Activated CD4-positive, CD25-positive, alpha-beta regulatory T cell treated with anti-CD3 and anti-CD28 coated beads, Interleukin-2, amount 50 U/mL, for 24 hours (primary cell): ENCODE results near the gene CD38.
"Not testable (repeated sequence)": the region's sequence is repeated elsewhere in the genome, so short reads cannot be mapped to it uniquely, and the experiment has no call there.

ENCODE experiments used
- ATAC-seq, 2 donors: fragments of 150-1000 bp; cut with Tn5 transposase; one replicate each; pipeline ENCODE4 v1.10.0; 2021; ENCODE audit warnings: mild to moderate bottlenecking in 1 of 2, moderate library complexity in 1 of 2

CD38 gene

DNA sequence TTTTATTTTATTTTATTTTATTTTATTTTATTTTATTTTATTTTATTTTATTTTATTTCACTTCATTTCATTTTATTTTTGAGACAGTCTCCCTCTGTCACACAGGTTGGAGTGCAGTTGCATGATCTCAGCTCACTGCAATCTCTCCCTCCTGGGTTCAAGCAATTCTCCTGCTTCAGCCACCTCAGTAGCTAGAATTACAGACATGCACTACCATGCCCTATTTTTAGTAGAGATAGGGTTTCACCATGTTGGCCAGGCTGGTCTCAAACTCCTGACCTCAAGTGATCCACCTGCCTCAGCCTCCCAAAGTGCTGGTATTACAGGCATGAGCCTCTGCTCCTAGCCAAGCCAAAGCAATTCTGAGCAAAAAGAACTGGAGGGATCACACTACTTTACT lies 24.4 kb downstream of the CD38 start:
- not testable (repeated sequence) for ATAC-seq

DNA sequence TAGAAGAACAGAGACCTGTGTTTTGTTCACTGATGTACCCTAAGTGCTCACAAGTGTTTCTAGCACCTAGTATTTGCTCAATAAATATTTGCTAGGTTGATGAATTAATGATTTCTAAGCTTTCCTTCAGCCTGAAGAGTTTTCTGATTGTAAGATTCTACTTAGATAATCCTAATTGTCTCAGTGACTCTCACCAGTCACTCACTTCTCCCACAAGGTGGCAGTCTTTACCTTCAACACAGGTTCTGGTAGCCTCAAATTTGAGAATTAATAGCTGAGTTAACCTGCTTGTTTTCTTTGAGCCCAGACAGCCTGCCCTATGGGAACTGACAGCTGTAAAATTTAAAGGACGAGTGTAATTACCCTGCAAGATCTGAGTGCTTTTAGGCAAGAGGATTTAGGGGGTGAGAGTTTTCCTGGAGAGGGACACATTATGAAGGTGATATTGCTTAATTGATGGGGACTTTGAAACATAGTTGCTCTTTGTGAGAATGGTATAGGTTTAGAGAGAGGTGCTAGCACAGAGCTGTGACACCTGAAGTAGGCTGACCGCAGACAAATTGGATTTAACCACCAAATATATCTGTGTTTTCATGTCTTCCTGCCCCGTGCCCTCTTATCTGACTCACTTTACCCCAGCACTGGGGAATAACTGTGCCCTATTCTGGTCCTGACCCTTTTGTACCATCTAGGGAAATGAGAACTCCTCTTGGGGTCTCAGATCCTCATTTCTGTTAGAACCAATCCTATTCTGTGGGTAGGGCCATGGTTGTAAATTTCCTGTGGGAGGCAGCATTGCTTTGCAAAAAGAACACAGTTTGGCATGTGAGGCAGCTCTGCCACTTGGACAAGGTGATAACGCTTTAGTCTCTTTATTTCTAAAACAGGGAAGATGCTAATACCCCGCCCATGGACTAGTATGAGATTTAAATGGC lies 27.7 kb downstream of the CD38 start:
- peak; percentile 50 to 51 for ATAC-seq

DNA sequence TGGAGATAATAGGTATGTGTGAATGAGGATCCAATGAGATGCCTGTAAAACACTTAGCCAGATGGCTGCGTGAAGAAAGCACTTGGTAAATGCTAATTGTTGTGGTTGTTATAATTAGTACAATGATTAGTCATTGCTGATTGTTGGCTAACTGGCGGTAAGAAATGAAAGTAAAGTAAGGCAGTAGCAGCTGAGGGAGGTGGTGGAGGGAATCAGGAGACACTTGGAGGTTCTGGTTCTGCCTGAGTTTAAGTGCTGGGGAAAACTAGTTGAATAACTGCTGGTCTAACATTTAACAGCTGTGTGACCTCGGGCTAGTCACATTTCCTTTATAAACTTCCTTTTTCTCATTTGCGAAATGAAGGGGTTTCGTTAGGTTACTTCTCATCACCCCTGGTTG lies 30.9 kb downstream of the CD38 start:
- peak; percentile 66 to 78 for ATAC-seq

DNA sequence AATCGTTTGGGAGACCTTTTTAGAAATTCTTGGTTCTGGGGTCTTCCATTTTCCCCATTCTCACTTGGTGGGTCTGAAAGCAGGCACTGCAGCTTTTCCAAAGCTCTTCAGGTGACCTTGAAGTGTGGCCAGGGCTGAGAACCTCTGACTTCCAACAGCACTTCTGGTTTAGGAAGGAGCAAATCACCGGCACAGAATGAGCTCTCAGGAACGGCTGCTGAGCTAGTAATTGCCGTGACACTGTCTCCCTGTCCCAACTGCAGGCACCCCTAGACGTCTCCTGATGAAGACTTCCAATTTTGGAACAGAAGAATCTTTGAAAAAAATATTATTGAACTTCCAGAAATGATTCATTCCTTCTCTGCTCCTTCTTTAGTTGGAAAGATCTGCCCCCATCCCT lies 31.3 kb downstream of the CD38 start:
- no peak for ATAC-seq

DNA sequence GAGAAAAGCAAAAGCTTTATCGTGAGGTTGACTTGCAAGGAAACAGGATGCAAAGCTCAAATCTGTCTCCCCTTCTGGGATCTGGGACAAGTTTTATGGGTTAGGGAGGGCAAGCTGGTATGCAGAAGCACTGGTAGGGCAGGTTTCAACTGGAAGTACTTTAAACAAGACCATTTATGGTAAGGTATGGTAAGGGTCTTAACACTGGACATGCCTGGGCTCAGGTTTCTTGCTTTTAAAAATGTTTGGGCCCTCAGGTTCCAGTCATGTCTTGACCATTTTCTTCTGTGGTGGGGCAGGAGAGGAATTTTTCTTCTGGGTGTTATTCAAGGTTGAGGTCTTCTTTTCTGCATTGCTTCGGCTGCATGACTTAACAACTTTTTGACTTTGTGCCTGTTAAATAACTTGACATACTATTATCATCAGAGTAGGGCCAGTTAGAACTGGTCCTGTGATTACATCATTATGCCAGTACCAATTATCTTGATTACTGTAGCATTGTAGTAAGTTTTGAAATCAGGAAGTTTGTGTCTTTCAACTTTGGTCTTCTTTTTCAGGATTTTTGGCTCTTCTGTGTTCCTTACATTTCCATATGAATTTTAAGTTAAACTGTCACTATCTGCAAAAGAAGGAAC lies 33.7 kb downstream of the CD38 start:
- ATAC-seq, result no peak

DNA sequence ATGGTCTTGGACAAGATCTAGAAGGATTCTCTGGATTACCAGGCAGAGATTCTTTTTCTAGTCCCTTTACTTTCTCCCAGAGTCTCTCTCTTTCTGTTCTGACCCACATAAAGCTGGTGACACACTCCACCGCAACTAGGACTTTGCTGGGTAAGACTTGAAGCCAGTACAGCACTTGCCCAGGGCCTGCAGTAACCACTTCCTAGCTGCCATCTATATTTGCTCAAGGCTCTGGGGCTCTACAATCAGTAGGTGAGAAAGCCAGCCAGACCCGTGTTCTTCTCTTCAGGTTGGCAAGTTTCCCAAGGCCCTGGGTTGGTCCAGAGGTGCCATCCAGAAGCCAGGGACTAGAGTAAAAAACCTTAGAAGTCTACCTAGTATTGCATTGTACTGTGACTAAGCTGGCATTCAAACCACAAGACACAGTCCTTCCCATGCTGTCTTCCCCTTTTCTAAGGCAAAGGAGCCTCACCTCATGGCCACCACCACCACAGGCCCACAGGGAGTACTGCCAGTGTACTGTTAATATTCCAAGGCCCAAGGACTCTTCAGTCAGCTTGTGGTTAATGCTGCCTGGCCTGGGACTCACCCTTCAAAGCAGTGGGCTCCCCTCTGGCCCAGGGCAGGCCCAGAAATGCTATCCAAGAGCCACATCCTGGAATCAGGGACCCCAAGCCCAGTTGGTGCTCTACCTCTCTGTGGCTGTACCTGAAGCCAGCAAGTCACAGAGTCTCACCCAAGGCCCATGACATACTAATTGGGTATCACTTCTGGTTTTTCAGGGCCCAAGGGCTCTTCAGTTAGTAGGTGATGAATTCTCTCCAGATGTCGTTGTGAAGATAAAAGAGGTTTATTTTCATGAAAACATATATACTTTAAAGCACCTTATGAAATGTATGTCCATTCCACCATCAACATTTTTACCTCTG lies 54.7 kb downstream of the CD38 start:
- ATAC-seq, result no peak

DNA sequence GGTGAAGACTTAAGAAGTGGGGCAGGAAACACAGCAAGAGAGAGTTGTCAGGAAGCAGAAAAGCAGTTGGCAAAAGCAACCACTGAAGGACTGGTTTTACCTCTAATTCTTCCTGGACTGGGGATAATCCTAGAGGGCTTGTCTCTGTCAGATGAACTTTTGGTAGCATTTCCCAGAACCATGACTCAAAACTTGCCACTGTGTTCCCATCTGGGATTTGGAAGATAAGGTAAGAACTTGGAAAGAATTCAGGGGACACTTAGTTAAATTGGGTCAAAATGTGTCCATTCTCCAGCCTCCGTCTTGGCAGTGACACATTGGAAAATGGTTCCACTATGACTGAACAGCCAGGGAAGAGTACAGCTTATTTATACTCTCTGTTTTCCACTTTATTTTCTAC lies 55.7 kb downstream of the CD38 start:
- no peak for ATAC-seq

DNA sequence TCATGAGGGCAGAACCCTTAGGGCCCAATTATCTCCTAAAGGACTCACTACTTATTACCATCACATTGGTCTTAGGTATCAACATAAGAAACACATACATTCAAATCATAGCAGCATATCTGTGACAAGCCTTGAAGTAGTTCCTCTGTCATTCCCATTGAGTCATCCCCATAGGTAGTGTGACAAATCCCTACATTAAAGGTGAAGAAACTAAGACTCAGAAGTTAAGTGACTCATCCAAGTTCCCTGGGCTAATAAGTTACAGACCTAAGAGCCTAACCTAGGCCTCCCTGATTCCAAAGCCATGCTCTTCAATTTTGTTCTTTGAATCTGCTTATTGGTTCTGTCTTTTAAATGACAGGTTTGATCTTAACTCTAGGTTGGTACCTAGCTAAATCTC lies 58.2 kb downstream of the CD38 start:
- ATAC-seq, result peak; percentile 64 to 70

DNA sequence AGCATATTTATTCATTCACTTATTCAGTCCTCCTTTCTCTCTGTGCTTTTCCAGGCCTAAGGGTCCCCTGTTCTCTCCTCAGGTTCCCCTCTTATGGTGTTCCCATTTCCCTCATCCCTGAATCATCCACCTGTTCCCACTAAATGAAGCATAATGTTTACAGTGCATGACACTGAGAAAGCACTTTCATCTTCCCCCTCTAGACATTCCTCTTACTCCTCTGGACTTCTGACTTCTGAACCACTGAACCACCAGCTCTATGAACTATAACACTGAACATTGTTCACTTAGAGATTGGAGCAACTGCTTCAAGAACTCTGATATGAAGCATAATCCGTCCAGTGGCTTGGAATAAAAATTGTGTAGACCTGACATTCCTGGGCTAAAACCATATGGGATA lies 59.5 kb downstream of the CD38 start:
- no peak for ATAC-seq

DNA sequence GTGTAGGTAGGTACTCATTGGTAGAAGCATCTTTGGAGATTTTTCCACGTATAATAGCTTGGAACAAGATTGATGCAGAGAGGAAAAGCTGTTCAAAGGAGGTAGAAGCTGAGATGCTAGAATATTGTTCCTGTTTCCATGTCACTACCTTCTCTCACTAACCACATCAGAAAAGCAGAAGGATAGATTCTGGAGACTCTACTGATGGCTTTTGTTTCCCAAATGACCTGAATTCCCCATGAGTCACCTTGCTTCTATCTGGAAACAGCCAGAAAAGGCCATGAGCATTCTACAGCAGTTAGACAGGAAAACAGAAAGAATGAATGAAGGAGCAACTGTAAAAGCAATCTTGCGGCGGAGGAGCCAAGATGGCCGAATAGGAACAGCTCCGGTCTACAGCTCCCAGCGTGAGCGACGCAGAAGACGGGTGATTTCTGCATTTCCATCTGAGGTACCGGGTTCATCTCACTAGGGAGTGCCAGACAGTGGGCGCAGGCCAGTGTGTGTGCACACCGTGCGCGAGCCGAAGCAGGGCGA lies 63.1 kb downstream of the CD38 start:
- ATAC-seq, result not testable (repeated sequence)

DNA sequence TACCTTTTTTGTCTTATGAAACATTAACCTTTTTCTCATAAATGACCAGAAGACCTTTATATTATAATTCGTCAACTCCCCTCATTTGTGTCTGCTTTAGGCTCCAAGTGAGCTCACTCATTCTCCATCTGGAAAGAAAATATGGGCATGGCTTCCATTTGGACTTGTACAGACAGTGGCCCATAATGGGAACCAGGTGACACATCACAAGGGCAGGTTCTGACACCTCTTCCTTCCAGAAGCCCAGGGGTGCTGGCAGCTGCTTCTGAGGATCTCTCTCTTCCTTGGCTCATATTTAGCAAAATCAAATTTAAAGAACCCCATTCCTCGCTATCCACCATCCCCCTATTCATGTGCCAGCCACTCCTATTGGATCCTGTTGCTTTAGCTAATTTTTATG lies 69.6 kb downstream of the CD38 start:
- no peak for ATAC-seq

DNA sequence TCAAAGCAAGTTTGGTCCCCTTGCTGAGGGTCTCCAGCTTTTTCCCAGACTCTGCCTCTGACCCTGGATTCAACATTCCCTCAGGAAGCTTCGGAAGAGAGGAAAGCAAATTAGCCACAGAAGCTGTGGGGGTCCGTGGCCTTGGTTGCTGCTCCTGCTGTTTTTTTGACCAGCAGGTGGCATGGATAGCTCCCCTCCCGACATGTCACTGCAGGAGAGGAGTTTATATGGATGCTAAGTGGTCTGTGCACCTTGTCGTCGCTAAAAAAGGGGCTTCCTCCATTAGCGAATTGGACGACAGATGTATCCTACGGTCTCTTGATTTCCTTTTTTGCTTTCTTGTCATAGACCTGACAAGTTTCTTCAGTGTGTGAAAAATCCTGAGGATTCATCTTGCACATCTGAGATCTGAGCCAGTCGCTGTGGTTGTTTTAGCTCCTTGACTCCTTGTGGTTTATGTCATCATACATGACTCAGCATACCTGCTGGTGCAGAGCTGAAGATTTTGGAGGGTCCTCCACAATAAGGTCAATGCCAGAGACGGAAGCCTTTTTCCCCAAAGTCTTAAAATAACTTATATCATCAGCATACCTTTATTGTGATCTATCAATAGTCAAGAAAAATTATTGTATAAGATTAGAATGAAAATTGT lies 70.2 kb downstream of the CD38 start:
- ATAC-seq, result no peak

DNA sequence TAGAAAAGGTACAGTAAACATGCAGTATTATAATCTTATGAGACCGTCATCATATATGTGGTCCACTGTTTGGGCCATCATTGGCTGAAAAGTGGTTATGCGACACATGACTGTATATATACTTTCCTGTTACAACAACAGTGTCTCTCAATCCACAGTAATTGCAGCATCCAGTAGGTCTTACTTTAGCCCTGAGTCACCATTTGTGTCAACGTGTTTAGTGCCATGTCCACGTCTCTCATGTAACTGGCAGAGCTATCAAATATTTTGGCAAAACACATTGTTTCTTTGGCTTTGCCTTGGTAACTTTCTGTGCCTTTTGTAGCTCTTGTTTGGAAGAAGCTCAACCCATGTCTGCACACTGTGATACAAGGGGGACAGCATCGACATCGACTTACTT lies 73.8 kb downstream of the CD38 start:
- ATAC-seq, result no peak

DNA sequence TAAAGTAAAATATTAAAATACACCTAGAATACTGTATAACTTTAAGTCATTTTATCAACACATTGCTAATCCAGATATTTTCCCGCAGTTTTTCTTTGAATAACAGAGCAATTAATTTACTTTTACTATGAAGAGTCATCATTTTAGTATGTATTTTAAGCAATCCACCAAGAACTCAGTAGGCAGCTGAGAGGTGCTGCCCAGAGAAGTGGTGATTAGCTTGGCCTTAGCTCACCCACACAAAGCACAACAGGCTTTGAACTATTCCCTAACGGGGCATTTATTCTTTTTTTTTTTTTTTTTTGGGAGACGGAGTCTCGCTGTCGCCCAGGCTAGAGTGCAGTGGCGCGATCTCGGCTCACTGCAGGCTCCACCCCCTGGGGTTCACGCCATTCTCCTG lies 74.4 kb downstream of the CD38 start:
- no peak for ATAC-seq

DNA sequence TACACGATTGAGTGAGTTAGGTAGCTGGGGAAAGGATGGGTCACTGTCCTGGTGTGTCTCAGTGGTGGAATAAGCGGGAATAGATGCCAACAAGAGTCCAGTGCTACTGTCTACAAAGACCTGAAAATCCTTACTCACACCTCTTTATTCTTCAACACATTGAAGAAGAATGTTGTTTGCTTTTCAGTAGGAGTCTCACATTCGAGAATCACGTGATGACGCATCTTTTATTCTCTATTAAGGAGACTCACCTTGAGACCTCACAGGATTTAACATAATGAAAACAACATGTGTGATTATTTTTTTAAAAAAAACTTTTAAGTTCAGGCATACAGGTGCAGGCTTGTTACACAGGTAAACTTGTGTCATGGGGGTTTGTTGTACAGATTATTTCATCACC lies 75.2 kb downstream of the CD38 start:
- ATAC-seq, result no peak

DNA sequence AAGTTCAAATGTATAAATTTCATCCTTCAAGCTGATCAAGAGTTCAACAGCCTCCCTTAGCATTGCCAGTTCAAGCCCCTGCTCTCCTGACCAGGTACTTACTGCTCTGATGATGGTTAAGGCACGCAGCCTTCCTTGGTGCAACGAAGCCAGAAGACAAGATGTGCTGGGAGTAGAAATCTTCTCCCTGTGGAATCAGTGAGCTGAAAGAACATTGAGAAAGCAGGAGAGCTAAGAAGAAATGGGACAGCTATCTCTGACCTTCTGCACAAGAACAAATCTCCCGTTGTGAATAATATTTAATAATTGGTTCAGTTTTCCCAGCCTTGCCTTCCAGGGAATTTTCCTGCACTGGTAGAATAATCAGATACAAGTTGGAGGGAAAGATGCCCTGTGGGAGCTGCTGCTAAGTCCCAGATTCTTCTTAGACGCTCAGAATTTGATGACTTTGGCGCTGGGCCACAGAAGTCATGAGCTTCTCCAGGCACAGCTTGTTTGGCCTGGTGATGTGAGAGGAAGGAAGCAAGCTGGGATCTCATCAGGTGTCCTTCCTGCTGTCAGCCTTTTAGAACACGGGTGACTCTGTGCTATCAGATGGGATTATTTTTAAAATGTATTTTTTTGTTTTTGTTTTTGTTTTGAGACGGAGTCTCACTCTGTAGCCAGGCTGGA lies 77.8 kb downstream of the CD38 start:
- ATAC-seq, result no peak

DNA sequence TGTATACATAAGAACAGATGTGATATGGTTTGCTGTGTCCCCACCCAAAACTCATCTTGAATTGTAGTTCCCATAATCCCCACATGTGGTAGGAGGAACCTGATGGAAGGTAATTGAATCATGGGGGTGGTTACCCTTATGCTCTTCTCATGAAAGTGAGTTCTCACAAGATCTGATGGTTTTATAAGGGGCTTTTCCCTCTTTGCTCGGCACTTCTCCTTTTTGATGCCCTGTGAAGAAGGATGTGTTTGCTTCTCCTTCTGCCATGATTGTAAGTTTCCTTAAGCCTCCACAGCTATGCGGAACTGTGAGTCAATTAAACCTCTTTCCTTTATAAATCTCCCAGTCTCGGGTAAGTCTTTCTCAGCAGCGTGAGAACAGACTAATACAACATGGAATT lies 83.1 kb downstream of the CD38 start:
- ATAC-seq, result not testable (repeated sequence)

DNA sequence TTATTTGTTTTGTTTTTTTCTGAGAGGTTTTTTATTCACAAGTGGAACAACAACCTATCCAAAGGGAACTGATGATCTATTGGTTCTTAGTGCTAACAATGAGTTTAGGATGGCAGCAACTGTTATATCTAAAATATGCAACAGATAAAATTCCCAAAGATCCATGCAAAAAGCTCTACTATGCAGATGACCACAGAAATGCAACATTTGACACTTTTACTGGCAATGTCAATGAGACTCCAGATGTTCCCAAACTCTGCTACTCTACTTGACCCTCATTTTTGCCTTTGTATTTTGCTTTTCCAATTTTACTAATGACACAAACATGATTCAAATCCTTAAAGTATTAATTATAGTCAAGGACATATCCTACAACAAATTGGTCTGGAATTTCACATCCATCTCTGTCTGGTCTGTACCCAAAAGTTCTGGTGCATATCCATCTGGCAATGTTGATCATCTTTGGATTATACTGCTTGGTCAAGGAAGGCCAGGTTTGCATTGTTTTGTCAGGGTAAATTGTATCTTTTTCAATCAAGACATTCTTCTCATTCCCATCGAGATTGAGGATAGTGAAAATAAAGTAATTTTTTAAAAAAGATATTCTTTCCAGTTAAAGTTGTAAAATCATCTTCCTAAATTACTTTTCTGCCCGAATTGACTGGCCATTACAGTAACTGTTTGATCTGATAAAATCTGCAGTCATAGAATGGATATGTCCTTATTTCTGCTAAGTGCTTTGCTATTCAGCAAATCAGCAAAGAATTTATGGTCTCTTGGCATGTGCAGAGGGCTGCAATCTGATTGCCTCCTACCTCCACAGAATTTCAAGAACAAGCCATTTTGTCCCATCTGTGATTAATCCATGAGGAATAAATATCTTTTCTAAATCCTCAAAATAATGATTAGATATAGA lies 86.8 kb downstream of the CD38 start:
- ATAC-seq, result no peak

DNA sequence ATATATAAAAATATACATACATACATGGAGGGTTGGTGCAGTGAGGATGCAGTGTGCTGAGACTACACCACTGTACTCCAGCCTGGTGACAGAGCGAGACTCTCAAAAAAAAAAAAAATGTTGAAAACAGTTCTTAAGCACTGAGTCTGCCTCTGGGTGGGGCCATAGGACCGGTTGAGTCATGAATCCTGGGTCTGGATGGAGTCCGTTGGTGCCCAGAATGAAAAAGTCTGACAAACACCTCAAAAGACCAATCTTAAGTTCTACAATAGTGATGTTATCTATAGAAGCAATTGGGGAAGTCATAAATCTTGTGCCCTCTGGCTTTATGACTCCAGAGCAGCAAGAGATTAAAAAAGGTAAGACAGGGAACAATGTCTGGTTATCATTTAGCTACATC lies 90.0 kb downstream of the CD38 start:
- no peak for ATAC-seq

DNA sequence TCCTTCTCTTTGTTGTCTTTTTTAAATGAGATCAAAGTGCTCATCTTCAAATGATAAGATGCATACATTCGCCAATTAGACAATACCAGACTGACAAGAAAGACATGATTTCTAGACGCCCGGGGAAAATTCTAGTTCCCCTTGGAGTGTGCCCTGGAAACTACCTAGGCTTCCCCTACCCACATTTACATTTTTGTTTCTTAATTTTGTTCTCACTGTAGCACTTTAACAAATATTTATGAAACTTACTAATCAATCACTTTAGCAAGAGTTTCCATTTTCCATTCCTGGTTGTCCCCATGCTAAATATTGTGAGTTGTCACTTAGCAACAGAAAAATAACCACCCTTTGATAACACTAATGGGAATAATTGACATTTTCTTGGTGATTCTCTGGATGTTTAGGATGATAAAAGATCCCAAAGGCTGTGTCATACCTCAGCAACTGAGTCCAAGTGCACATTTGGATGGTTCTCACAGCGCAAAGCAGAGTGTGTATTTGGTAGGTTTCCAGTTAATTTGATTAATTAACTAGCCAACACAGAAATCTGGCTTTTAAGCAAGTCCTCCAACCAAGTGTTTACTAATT lies 90.8 kb downstream of the CD38 start:
- ATAC-seq, result no peak
